ENCODE results near the gene NR5A1.

Gene NR5A1

DNA sequence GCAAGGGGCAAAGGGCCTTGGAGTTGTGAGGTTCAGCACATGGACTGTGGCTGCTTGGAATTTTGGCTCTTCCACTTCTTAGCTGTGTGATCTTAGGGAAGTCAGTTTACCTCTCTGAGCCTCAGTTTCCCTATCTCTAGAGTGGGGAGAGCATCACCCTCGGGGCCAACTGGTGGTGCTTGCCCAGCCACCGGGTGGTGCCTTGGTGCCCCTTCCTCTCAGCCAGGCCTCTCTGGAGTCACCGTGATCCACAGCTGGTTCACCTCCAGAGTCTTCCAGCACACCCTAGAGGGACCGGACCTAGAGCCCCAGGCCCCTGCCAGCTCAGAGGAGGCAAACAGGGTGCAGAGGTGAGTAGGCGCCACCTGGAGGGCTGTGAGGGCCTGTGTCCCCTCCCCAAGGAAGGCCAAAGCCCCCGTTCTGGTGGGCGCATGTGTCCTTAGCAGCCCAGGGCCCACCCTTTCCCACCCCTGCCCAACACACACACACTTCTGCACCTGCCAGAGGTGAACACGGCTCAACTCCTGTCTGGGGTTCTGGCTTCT, 49.2 kb downstream of the NR5A1 start:
- no peak for DNase-seq (ENCODE audit: low spot score)
- no peak for TF ChIP-seq CTCF (IDR thresholded peaks at IDR 0.05; ENCODE audit: extremely low read depth, missing control alignments)

- no peak for TF ChIP-seq CTCF (IDR thresholded peaks at IDR 0.05; ENCODE audit: extremely low read depth, missing control alignments)
- no peak for DNase-seq (ENCODE audit: low spot score)
These were observed 49.9 kb downstream of the NR5A1 start for GRCh38 chr9:124457079-124457886.

- no peak for TF ChIP-seq CTCF (IDR thresholded peaks at IDR 0.05; ENCODE audit: extremely low read depth, missing control alignments)
- no peak for DNase-seq (ENCODE audit: low spot score)
These were observed 50.7 kb downstream of the NR5A1 start for GRCh38 chr9:124456341-124457078.

DNA sequence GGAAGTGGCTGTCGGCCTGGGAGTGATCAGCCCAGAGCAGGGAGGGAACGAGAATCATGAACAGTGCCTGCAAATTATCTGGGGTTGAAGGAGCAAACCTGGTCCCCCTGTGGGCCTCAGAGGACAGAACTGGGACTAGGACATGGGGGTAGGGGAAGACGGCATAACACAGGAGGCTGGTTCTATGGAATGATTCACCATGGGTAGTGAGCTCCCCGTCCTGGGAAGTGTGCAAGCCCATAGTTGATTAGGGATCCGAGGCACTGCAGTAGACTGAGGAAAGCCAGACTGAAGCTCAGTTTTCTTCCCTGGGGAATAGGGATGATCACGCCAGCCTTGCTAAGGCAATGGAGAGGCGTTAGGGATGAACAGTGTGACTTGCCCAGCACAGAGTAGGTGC, 51.4 kb downstream of the NR5A1 start:
- no peak for TF ChIP-seq CTCF (IDR thresholded peaks at IDR 0.05; ENCODE audit: extremely low read depth, missing control alignments)
- no peak for DNase-seq (ENCODE audit: low spot score)

DNA sequence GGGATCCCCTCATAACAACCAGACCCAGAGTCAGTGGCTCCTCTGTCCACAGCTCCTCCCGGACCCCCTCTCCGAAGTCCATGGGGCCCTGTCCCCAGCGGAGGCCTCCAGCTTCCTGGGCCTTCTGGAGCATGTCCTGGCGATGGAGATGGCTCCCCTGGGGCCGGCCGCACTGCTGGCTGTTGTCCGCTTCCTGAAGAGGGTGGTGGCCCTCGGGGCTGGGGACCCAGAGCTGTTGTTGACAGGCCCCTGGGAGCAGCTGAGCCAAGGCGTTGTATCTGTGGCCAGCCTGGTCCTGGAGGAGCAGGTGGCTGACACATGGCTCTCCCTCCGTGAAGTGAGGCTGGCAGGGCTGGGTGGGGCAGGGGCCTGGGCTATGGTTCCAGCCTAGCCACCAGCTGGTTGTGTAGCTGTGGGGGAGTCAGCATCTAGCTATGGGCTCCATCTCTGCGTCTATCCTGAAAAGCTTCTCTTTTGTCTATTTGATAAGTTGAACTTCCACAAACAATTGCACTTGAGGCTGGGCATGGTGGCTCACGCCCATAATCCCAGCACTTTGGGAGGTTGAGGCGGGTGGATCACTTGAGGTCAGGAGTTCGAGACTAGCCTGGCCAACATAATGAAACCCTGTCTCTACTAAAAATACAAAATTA, 52.3 kb downstream of the NR5A1 start:
- TF ChIP-seq CTCF (IDR thresholded peaks at IDR 0.05; ENCODE audit: extremely low read depth, missing control alignments) = no peak
- no peak for DNase-seq (ENCODE audit: low spot score)

DNA sequence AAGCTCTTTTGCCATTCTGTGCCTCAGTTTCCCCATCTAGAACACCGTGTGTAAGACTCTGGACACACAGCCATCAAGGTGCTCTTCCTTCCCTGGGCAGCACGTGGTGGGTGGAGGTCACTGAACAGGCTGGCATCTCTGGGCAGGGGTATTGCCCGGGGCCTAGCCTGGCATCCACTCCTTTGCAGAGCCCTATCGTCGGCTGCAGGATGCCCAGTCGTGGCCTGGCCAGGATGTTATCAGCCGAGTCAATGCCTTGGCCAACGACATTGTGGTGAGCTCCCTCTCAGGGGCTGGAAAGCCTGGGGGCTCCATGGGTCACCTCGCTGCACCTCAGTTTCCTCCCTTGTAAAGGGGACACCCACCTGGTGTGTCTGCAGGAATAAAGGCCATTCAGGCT, 52.9 kb downstream of the NR5A1 start:
- no peak for DNase-seq (ENCODE audit: low spot score)

More for the DNA sequence above, 52.9 kb downstream of the NR5A1 start:
- TF ChIP-seq CTCF (IDR thresholded peaks at IDR 0.05; ENCODE audit: extremely low read depth, missing control alignments) = no peak

All from GM20000 (cell line).